Hematopoietic multipotent progenitor cell treated with erythropoietin and hydrocortisone succinate and interleukin-3 and kit ligand, for 6 days (in vitro differentiated cells): Measurements from ENCODE around the gene PHF23.
A peak's percentile ranks its signal among the peaks of the same experiment; 100 is the strongest.

ENCODE experiments used
- DNase-seq: peaks from one replicate; pipeline ENCODE4 v3.0.0-alpha.2; 2015

PHF23 gene

DNA sequence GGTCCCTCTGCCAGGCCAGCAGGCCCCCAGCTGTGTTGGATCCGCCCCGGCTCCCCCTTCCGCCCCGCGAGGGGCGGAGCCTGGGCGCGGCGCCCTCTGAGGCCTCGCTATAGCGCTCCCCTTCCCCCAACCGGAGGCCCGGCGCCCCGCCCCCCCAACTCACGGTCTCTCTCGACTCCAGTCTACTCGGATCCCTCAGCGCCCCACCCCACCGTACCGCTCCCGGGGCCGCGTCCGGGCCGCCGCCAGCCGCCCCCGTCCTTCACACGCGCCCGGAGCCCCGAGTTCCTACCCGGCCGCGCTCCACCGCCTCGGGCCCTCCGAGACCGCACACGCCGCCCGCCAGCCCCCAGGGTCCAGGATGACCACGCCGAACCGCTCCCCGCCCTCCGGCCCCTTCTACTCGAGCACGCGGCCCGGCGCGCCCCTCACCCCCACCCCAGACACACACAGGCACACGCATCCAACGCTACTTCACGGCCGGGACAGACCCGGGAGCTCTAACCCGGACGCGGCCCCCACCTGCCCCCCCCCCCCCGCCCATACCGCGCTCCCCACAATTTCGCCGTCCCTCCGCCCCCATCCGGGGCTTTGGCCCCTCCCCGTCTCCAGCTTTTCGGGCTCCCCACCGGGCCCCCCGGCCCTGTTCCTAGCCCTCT, 1.4 kb downstream of the PHF23 start:
- peak; percentile 94 for DNase-seq

GRCh38 chr17:7237266-7237760, 1.9 kb downstream of the PHF23 start:
- DNase-seq = no peak

DNA sequence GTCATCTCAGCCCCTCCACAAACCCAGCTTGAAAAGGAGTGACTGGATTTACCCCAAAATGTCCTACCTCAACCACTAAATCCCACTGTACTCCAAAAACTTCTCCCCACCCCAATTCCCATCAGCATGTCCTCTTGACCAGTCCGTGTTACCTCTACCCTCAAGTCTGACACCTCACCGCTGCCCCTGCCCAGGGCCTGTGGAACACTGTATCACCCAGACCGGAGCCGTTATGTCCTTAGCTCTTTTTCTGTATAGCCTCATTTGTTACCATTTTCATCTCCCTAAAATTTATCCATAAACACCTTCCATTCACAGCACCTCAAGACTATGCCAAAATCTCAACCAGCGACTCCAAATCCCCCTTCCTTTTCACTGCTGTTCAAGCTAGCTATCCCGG, 2.4 kb downstream of the PHF23 start:
- no peak for DNase-seq

DNA sequence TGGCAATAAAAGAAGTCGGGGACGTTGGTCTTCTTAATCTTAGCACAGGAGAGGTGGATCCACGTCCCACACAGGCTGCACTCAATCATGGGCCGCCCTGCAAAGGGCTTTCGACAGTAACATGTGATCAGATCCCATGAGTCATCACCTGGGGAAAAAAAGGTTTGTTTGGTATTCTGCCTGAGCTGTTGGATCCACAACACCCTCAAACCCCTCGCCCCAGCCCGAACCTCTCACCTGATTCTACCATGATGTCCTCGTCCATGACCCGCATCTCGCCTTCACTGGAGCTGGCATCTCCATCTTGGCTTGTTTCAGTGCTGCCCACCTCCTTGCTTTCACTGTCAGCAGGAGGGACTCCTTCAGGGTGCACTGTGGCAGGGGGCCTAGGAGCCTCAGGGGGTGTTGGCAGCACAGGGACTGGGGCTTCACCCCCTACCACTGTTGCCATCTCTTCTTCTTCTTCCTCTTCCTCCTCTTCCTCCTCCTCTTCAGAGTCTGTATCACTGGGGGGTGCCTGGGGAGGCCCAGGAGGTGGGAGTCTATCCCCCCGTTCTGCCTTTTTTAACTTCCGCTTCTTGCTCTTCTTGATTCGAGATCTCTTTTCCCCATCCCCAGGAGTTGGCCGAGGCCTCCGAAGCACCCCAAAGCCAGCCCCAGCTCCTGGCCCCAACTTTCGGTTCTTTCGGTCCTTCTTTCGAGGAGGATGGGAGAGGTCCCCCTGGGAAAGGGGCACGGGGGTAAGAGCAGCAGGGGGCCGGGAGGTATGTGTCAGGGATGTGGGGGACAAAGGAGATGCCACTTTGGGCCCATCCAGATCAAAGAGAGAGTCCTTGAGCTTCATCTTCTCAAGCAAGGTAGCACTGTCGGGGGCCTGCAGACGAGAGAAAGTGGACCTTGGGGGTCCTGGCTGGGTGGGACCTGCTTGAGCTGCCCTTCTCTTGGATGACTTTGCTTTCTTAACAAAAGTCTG, 3.3 kb downstream of the PHF23 start:
- peak; percentile 50 for DNase-seq

- peak; percentile 98 for DNase-seq
Observed at GRCh38 chr17:7234083-7234951, 4.9 kb downstream of the PHF23 start, which contains the start of gene DVL2. TSS of gene DVL2 (minus strand) at chr17:7234517. CDS start at chr17:7234262, 255 bp downstream.

DNA sequence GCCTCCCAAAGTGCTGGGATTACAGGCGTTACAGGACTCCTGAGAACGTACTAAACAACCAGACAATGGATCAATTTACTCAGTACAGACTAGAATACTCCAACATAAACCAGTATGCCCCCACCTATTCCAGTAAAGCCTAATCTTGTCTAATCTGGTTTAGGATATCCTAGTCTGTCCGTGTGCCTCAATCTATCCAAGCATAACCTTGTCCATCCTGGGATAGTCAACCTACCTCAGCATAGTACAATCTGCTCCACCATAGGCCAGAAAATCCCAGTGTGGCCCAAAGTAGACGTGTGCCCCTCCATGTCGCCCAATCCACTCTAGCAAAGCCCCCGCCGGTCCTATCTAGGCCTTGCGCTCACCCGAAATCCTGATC, 5.6 kb downstream of the PHF23 start:
- no peak for DNase-seq

- no peak for DNase-seq
Observed at GRCh38 chr17:7232114-7232513, 7.1 kb downstream of the PHF23 start.

- DNase-seq = no peak
Observed at GRCh38 chr17:7229504-7229903, 9.8 kb downstream of the PHF23 start.

GRCh38 chr17:7228920-7229319, 10.3 kb downstream of the PHF23 start:
- DNase-seq = no peak

GRCh38 chr17:7226721-7227710, 12.2 kb downstream of the PHF23 start:
- DNase-seq = no peak

DNA sequence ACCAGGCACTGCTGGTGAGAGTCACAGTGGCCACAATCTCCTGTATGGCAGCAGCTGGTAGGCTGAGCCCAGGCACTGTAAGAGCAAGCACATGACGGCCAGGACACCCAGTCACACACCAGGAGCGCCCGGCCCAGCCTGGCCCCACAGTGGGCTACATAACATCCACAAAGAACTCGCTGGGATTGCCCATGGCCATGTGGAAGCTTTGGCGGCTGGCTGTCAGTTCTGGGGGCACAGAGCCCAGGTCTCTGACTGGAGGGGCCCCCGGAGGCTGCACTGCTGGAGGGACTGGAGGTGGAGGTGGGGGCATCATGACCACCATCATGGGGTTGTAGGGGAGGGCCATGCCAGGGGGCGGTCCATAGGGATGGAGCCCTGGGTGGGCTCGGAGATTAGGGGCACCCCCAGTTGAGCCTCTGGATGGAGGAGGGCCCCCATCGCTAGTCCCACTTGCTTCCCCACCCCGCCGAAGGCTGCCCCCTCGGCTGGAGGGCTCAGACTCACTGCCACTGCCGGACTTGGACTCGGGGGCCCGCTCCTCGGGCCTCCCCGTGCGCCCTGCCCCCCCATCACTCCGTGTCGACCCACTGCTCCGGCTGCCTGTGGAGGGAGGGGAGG, 13.4 kb downstream of the PHF23 start:
- no peak for DNase-seq

DNA sequence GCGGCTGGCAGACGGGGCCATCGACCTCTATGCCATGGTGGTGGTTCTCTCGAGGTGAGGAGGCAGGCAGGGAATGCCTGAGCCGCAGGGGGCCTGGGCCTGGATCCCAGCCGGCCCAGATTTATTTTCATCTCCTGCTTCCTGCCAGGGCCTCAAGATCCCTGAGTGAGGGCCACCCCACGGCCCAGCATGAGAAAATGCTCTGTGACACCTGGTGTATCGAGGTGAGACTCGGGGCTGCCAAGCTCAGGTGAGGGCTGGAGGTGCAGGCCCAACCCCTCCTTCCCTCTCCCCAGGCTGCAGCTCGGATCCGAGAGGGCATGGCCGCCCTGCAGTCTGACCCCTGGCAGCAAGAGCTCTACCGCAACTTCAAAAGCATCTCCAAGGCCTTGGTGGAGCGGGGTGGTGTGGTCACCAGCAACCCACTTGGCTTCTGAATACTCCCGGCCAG, 14.6 kb downstream of the PHF23 start:
- no peak for DNase-seq

GRCh38 chr17:7224110-7224509, 15.1 kb downstream of the PHF23 start:
- no peak for DNase-seq

- DNase-seq = no peak
Observed at GRCh38 chr17:7223375-7223774, 15.9 kb downstream of the PHF23 start.

- DNase-seq = no peak
Observed at GRCh38 chr17:7222972-7223292, 16.3 kb downstream of the PHF23 start.

GRCh38 chr17:7222093-7222971, 16.9 kb downstream of the PHF23 start:
- no peak for DNase-seq

DNA sequence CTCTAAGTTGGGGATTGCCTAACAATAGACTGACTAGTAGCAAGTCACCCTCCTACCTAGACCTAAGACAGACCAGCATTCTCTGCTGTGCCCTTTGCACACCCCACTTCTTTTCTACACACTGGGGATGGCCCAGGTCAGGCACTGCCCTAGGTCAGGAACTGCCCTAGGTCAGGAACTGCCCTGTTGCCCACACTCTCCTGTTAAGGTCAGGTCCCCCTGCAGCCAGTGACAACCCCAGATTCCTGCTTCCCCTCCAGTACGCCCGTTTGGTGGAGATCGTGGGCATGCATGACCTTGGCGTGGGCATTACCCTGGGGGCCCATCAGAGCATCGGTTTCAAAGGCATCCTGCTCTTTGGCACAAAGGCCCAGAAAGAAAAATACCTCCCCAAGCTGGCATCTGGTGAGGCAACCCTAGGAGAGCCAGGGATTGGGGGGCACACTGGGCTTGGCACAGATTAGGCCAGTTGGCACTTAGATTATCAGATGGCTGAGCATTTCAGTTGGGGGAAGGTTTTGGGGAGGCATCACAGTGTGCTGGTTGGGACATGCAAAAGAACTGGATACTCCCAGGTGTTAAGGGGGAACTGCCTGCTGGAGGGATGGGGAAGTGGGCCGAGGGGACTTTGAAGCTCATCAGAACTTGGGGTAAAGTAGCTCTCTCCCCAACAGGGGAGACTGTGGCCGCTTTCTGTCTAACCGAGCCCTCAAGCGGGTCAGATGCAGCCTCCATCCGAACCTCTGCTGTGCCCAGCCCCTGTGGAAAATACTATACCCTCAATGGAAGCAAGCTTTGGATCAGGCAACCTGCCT, 17.8 kb downstream of the PHF23 start:
- no peak for DNase-seq

- peak; percentile 90 for DNase-seq
Observed at GRCh38 chr17:7220593-7221277, 18.5 kb downstream of the PHF23 start.
